ENCODE data around the gene SLC17A5. TPM values are rescaled to one million over a fixed set of nuclear protein-coding genes. Genes with fewer than 3 reads are reported as not detected.

Gene SLC17A5
- total and polyA plus RNA-seq, 9 of the 15 experiments (the other 6 are each of a cell fraction or from before 2014, with no cell fraction given) = 1.3 to 7.2 (median 3.4) TPM

DNA sequence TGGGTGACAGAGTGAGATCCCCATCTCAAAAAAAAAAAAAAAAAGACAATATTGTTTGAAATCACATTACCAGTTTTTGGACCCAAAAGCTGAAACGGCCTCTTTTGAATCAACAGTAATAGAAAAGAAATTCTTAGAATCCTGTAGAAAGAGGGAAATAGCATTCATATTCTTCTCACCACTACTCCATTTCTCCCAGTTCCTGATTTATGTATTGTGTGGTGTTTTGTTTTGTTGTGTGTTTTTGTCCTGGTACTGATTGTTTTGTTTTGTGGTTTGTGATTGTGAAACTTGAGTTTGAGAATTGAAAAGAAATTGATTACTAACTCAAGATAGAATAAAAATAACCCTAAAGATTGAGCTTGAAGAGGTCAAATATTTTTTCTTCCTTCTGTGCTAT is 106.8 kb downstream of the SLC17A5 start:
- CTCF ChIA-PET (ENCODE audit: low intra/inter-chr PET ratio) = no interaction called here
- intact Hi-C loops (cut with micrococcal nuclease) = no loop called here
- no peak for TF ChIP-seq TAL1 (IDR thresholded peaks at IDR 0.05)
- TF ChIP-seq, protein P1, sequence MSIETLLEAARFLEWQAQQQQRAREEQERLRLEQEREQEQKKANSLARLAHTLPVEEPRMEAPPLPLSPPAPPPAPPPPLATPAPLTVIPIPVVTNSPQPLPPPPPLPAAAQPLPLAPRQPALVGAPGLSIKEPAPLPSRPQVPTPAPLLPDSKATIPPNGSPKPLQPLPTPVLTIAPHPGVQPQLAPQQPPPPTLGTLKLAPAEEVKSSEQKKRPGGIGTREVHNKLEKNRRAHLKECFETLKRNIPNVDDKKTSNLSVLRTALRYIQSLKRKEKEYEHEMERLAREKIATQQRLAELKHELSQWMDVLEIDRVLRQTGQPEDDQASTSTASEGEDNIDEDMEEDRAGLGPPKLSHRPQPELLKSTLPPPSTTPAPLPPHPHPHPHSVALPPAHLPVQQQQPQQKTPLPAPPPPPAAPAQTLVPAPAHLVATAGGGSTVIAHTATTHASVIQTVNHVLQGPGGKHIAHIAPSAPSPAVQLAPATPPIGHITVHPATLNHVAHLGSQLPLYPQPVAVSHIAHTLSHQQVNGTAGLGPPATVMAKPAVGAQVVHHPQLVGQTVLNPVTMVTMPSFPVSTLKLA (conservative IDR thresholded peaks at IDR 0.05) = no peak
- TF ChIP-seq MCM3 (IDR thresholded peaks at IDR 0.05) = no peak
- TF ChIP-seq ZNF583 (CRISPR knock-in tag; IDR thresholded peaks at IDR 0.05) = no peak
- TF ChIP-seq ZNF23 (CRISPR knock-in tag; IDR thresholded peaks at IDR 0.05) = no peak
- TF ChIP-seq, protein P2, sequence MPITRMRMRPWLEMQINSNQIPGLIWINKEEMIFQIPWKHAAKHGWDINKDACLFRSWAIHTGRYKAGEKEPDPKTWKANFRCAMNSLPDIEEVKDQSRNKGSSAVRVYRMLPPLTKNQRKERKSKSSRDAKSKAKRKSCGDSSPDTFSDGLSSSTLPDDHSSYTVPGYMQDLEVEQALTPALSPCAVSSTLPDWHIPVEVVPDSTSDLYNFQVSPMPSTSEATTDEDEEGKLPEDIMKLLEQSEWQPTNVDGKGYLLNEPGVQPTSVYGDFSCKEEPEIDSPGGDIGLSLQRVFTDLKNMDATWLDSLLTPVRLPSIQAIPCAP (CRISPR knock-in tag; IDR thresholded peaks at IDR 0.05; ENCODE audit: borderline replicate concordance) = no peak
- TF ChIP-seq FIP1L1 (IDR thresholded peaks at IDR 0.05; ENCODE audit: low read depth, low read length, poor library complexity, severe bottlenecking) = no peak
- TF ChIP-seq U2AF1 (optimal IDR thresholded peaks at IDR 0.05; ENCODE audit: low read depth, low read length) = no peak
- no peak for TF ChIP-seq ZKSCAN8 (CRISPR knock-in tag; IDR thresholded peaks at IDR 0.05)
- TF ChIP-seq ZNF143 (CRISPR knock-in tag; IDR thresholded peaks at IDR 0.05) = no peak
- TF ChIP-seq, protein P3, sequence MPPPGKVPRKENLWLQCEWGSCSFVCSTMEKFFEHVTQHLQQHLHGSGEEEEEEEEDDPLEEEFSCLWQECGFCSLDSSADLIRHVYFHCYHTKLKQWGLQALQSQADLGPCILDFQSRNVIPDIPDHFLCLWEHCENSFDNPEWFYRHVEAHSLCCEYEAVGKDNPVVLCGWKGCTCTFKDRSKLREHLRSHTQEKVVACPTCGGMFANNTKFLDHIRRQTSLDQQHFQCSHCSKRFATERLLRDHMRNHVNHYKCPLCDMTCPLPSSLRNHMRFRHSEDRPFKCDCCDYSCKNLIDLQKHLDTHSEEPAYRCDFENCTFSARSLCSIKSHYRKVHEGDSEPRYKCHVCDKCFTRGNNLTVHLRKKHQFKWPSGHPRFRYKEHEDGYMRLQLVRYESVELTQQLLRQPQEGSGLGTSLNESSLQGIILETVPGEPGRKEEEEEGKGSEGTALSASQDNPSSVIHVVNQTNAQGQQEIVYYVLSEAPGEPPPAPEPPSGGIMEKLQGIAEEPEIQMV (tag; conservative IDR thresholded peaks at IDR 0.05; ENCODE audit: low read depth) = no peak
- no peak for TF ChIP-seq EGR1 (conservative IDR thresholded peaks at IDR 0.05)
- TF ChIP-seq, protein P4, sequence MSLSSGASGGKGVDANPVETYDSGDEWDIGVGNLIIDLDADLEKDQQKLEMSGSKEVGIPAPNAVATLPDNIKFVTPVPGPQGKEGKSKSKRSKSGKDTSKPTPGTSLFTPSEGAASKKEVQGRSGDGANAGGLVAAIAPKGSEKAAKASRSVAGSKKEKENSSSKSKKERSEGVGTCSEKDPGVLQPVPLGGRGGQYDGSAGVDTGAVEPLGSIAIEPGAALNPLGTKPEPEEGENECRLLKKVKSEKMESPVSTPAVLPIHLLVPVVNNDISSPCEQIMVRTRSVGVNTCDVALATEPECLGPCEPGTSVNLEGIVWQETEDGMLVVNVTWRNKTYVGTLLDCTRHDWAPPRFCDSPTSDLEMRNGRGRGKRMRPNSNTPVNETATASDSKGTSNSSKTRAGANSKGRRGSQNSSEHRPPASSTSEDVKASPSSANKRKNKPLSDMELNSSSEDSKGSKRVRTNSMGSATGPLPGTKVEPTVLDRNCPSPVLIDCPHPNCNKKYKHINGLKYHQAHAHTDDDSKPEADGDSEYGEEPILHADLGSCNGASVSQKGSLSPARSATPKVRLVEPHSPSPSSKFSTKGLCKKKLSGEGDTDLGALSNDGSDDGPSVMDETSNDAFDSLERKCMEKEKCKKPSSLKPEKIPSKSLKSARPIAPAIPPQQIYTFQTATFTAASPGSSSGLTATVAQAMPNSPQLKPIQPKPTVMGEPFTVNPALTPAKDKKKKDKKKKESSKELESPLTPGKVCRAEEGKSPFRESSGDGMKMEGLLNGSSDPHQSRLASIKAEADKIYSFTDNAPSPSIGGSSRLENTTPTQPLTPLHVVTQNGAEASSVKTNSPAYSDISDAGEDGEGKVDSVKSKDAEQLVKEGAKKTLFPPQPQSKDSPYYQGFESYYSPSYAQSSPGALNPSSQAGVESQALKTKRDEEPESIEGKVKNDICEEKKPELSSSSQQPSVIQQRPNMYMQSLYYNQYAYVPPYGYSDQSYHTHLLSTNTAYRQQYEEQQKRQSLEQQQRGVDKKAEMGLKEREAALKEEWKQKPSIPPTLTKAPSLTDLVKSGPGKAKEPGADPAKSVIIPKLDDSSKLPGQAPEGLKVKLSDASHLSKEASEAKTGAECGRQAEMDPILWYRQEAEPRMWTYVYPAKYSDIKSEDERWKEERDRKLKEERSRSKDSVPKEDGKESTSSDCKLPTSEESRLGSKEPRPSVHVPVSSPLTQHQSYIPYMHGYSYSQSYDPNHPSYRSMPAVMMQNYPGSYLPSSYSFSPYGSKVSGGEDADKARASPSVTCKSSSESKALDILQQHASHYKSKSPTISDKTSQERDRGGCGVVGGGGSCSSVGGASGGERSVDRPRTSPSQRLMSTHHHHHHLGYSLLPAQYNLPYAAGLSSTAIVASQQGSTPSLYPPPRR (CRISPR knock-in tag; IDR thresholded peaks at IDR 0.05; ENCODE audit: borderline replicate concordance) = no peak
- no peak for TF ChIP-seq ZNF124 (CRISPR knock-in tag; IDR thresholded peaks at IDR 0.05)
- TF ChIP-seq POLR2B (IDR thresholded peaks at IDR 0.05; ENCODE audit: low read depth, partially characterized antibody) = no peak

More for the DNA sequence above, 106.8 kb downstream of the SLC17A5 start:
- no peak for ATAC-seq
- Histone ChIP-seq H3K9me1 (ENCODE audit: control insufficient read depth, insufficient read depth, low read length) (no peaks in the 10 kb centered on the region), H3K27ac (ENCODE audit: extremely low read depth, low read depth, low read length) (no peak overlapping the region), H3K36me3 (ENCODE audit: control insufficient read depth, insufficient read depth, low read length) (no peaks in the 10 kb centered on the region), H4K20me1 (replicated peaks; ENCODE audit: control insufficient read depth, insufficient read depth, low read length) (no peaks in the 10 kb centered on the region), H3K79me2 (ENCODE audit: control insufficient read depth, insufficient read depth, low read length) (no peaks in the 10 kb centered on the region), H3K4me1 (replicated peaks in 1 of 2; ENCODE audit: control insufficient read depth in 2 of 2, insufficient read depth in 2 of 2, low read length in 2 of 2) (no peaks in the 10 kb centered on the region; a peak in 1 of 5 replicates), H3K9ac (ENCODE audit: insufficient read depth in 1 of 2, low read depth in 2 of 2, low read length in 2 of 2) (no peak overlapping the region), H3K4me3 (no peak overlapping the region), H3K4me2 (ENCODE audit: insufficient read depth, low read length) (no peak overlapping the region), H2AFZ (ENCODE audit: low read depth, low read length) (no peak overlapping the region; the same call in 1 of the 2 replicates), H3K27me3 (ENCODE audit: control insufficient read depth in 2 of 2, insufficient read depth in 2 of 2, low read length in 2 of 2) (no peaks in the 10 kb centered on the region), H3K9me3 (replicated peaks; ENCODE audit: control insufficient read depth, insufficient read depth, low read depth, low read length) (no peaks in the 10 kb centered on the region)
- in situ Hi-C loops (cut with MboI) = no loop called here
- FAIRE-seq = no peak
- POLR2A ChIA-PET = interaction anchor here (0.6 to 1.6 kb wide), 4 partner anchors 11 to 186 kb away, joined by 3 to 5 read pairs (median 4); no protein-coding TSS in a partner anchor
- no peak for DNase-seq (ENCODE audit: extremely low read depth in 1 of 4, low spot score in 3 of 4)
- no TSS peak for BruUV-seq (replicated peaks)
- 63% methylated on average over 1 of the region's 1 CpG for WGBS (ENCODE audit: insufficient coverage, low coverage, missing lambda C conversion rate)

Data from K562 (cell line).